ENCODE results near the gene USE1.
"Not testable (repeated sequence)": the region's sequence is repeated elsewhere in the genome, so short reads cannot be mapped to it uniquely, and the experiment has no call there.

The USE1 gene

GRCh38 chr19:17215127-17215971 lies at the start of gene USE1:
USE1 (plus strand) TSS chr19:17215357; CDS start chr19:17215406, 49 bp downstream.
- DNase-seq: peak; percentile 89

DNA sequence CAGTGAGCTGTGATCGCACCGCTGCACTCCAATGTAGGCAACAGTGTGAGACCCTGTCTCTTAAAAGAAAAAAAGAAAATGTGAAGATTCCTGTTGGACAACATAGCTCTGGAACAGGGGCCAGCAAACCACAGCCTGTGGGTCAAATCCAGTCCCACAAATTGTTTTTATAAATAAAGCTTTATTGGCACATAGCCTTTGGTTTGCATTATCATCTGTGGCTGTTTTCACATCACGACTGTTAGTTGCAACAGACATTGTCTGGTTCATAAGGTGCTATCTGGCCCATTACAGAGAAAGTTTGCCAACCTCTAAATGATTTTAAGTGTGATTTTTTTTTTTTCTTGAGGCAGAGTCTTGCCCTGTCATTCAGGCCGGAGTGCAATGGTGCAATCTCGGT lies 49.4 kb upstream of the USE1 start:
- DNase-seq: no peak

- peak; percentile 24 for DNase-seq
Measured at GRCh38 chr19:17170538-17171297, 44.4 kb upstream of the USE1 start.

- no peak for DNase-seq
Measured at GRCh38 chr19:17171874-17172273, 43.3 kb upstream of the USE1 start.

- no peak for DNase-seq
Measured at GRCh38 chr19:17172624-17173345, 42.4 kb upstream of the USE1 start.

DNA sequence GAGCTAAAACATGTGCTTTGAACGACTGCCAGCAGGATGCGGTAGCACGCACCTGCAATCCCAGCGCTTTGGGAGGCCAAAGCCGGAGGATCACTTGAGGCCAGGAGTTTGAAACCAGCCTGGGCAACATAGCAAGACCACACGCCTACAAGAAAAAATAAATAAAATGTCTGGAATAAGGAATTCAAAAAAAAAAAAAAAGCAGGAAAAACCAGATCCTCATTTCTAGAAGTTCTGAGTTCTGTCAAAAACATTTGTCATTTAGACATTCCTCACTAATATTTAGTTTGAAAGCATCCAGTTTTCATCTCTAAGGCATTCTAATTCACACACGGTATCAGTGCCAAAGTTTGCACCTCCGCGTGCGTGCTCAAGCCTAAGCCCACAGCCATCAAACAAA lies 36.9 kb upstream of the USE1 start:
- no peak for DNase-seq

DNA sequence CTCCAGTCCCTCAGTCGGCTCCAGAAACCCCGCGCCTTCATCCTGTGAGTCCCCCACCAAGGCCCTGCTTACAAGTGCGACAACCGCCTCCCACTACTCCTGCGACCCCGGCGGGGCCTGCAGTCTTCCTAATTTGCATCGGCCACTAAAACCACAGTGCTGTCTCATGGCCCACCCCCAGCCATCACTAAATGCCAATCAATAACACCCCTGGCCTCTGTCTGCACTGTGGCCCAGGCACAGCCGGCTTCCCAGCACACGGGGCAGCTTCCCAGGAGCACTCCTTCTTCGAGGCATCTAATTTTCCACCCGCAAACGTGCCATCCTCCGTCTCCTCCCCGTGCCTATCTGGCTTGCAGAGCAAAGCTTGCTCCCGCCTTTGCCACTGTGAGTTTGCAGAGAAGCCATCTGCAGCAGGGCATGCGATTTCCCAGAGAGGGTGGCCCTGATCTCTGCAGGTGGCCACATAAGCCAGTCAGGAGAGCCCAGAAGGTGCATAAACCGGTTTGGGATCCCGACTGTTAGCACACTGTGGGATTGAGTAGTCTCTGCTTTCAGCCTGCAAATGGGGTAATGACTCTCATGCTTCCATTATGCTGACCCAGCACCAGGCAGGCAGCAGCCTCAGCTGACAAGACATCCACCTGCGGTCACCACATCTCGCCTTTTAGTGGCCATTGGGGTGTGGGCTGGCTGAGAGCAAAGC lies 34.0 kb upstream of the USE1 start:
- DNase-seq: no peak

DNA sequence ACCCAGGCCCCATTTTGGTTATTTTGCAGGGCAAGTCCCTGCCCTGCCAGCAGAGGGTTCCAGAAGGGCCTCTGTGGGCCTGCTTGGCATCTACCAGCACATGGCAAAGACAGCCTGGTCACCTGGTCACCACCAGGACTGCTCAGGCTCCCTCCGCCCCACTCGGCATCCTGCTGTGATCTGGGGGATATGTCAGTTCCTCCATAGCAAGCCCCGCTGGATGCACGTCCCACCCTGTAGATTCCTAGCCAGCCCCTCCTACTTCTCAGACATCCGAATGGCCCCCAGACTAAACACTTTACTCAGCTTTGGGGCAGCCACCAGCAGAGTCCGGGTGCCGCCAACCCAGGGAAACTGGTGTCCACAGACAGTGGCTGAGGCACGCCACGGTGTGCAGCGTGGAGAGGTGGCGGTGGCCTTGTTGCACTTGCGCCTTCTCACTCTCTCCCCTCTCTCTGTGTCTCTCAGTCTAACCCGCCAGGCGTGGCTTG lies 31.8 kb upstream of the USE1 start:
- peak; percentile 32 for DNase-seq

DNA sequence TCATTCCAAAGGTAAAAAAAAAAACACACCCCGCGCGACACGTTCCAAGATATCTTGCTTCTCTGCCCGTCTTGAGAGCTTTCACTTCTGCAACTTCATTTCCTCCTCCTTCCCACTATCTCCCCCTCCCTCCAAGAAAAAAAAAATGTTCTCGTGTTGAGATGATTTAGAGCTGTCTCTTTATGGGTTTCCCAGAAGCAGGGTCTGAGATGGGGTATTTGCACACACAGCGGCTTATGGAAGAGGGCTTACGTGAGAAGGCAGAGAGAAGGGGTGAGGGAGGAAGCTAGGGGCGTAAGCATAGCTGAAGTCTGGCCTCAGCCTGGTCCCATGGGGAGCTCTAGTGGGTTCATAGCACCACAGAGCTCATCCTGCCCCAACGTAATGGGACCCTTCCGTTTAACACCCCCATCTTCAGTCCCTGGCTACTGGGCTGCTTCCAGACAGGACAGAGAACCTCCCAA lies 31.3 kb upstream of the USE1 start:
- DNase-seq: peak; percentile 28

GRCh38 chr19:17184371-17184841 lies 30.8 kb upstream of the USE1 start:
- peak; percentile 48 for DNase-seq

- DNase-seq: no peak
Measured at GRCh38 chr19:17185590-17185989, 29.6 kb upstream of the USE1 start.

GRCh38 chr19:17191736-17192135 lies 23.4 kb upstream of the USE1 start:
- not testable (repeated sequence) for DNase-seq

DNA sequence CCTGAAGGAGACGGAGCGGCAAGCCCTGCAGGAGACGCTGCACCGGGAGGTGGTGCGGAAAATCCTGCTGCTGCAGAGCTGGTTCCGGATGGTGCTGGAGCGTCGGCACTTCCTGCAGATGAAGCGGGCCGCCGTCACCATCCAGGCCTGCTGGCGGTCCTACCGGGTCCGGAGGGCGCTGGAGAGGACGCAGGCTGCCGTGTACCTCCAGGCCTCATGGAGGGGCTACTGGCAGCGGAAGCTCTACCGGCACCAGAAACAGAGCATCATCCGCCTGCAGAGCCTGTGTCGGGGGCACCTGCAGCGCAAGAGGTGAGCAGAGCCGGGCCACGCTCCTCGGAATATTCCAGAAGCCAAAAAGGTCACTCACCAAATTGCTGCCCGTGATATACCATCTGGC lies 22.4 kb upstream of the USE1 start:
- no peak for DNase-seq

- DNase-seq: no peak
Measured at GRCh38 chr19:17194608-17195007, 20.5 kb upstream of the USE1 start.

DNA sequence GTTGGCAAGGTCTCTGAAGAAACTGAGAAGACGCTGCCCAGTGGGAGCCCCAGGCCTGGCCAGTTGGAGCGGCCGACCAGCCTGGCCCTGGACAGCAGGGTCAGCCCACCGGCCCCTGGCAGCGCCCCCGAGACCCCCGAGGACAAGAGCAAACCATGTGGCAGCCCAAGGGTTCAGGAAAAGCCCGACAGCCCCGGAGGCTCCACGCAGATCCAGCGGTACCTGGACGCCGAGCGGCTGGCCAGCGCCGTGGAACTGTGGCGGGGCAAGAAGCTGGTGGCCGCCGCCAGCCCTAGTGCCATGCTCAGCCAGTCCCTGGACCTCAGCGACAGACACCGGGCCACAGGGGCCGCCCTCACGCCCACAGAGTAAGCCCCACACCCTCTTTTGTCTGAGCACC lies 20.1 kb upstream of the USE1 start:
- no peak for DNase-seq

DNA sequence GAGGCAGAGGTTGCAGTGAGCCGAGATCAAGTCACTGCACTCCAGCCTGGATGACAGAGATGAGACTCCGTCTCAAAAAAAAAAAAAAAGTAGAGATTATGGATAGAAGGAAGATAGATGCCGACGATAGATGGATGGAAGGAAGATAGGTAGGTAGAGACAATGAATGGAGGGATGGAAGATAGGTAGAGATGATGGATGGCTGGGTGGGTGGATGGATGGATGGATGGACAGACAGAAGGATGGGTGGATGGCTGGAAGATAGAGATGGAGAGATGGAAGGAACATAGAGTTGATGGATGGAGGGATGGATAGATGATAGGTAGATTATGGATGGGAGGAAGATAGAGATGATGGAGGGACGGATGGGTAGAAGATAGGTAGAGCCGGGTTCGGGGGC lies 18.5 kb upstream of the USE1 start:
- no peak for DNase-seq

GRCh38 chr19:17197666-17198065 lies 17.5 kb upstream of the USE1 start:
- DNase-seq: no peak

DNA sequence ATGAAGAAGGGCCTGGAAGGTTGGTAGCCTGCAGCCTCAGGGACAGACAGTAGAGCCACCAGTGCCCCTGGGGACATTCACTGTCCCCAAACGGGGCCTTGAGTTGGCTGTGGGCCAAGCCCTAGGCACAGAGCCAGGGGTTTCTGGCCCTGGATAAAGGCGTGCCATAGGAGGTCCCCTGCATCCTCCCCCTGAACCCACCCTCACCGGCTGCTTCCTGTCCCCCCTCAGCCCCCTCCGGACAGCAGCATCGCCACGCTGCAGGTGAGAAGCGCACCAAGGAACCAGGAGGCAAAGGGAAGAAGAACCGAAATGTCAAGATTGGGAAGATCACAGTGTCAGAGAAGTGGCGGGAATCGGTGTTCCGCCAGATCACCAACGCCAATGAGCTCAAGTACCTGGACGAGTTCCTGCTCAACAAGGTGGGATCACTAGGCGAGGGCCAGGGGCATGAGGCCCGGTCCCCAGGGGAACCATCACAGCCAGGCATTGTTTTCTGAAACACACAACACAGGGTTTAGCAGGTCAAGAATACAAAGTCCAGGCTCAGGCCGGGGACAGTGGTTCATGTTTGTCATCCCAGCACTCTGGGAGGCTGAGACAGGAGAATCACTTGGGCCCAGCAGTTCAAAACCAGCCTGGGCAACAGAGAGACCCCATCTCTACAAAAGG lies 14.6 kb upstream of the USE1 start:
- DNase-seq: no peak

DNA sequence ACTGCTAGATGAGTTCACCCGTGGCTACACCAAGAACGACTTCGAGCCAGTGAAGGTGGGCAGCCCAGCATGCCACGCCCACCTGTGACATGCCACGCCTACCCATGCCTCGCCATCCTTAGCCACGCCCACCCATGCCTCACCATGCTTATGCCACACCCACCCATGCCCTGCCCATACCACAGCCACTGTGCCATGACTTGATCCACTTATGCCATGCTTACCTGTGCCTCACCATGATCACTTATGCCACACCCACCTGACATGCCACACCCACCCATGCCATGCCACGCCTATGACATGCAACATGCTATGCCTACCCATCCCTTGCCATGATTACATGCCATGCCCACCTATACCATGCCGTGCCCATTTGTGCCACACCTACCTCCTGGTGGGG lies 12.9 kb upstream of the USE1 start:
- peak; percentile 52 for DNase-seq

DNA sequence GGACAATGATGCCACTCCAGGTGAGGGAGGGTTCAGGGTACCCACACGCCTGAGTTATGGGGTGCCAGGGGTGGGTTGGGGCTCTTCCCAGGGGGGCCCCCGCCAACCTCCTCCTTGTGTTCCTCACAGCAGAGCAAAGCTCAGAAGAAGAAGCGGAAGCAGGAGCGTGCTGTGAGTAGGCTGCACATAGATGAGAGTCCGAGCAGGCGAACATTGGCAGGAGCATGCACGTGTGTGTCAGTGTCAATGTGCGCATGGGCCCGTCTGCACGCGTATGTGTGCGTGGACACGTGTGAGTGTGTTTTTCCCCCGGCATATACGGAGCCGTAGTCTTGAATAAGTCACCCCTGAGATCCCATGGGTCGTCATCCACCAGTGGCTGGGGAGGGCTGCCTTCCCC lies 12.4 kb upstream of the USE1 start:
- no peak for DNase-seq

DNA sequence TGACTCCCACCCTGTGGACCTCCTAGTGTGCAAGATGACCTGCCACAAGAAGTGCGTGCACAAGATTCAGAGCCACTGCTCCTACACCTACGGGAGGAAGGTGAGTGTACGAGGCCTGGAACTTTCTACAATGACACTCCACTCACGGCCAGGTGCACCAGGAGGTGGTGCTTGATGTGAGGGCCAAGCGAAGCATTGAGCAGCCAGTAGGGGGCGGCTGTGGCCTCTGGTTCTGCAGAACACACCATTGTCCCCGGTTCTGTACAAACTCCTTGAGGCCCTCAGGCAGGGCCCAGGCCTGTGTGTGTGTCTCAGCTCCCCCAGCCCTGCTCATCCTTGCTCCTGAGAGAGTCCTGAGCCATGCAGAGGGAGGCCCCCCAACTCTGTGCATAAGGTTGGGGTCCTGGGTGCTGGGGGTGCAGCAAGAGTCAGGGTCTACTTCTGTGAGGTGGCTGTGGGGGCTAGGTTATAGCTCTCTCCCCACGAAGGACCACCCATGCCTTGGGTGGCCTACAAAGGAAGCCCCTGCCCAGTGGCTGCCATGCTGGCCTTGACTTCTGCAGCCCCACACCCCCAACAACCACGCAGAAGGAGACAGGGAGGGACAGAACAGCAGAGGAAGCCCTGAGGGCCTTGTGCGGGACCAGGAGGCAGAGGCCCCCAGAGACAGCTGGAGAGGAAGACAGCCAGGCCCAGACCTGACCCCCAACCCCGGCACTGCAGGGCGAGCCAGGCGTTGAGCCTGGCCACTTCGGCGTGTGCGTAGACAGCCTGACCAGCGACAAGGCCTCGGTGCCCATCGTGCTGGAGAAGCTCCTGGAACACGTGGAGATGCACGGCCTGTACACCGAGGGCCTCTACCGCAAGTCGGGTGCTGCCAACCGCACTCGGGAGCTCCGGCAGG lies 9.7 kb upstream of the USE1 start:
- peak; percentile 70 for DNase-seq
